Activated CD8-positive, alpha-beta T cell treated with anti-CD3 and anti-CD28 coated beads for 36 hours (primary cell): ENCODE measurements around the gene TSGA10IP. TPM values are rescaled to one million over a fixed set of nuclear protein-coding genes. Genes with fewer than 3 reads are reported as not detected.
A peak's percentile ranks its signal among the peaks of the same experiment; 100 is the strongest.

Source experiments
- ATAC-seq: fragments of 200-7000 bp; cut with Tn5 transposase; one replicate; pipeline ENCODE4 v1.10.0; 2021; ENCODE audit warnings: mild to moderate bottlenecking, moderate library complexity
- CTCF ChIA-PET: fragments of 350-600 bp; sonication (Branson Sonifier 250); formaldehyde crosslinking; loops from one replicate; lab custom pipeline; 2021; ENCODE audit warnings: antibody characterized with exemption; lab: Charles Lee
- POLR2A ChIA-PET: fragments of 350-600 bp; sonication (Branson Sonifier 250); formaldehyde crosslinking; loops from one replicate; lab custom pipeline; 2021; ENCODE audit warnings: antibody characterized with exemption; lab: Charles Lee
- DNase-seq: peaks from one replicate; pipeline ENCODE4 v3.0.0-alpha.2; 2020
- H3K27ac Mint-ChIP-seq: one replicate; pipeline ENCODE4 v1.8.0; 2021; ENCODE audit warnings: mild to moderate bottlenecking, mixed read lengths
- H3K27me3 Mint-ChIP-seq: one replicate; pipeline ENCODE4 v1.8.0; 2021; ENCODE audit warnings: mixed read lengths
- H3K36me3 Mint-ChIP-seq: one replicate; pipeline ENCODE4 v1.8.0; 2021; ENCODE audit warnings: low read depth, mixed read lengths
- H3K4me1 Mint-ChIP-seq: one replicate; pipeline ENCODE4 v1.8.0; 2021; ENCODE audit warnings: low read depth, mixed read lengths
- H3K4me3 Mint-ChIP-seq: one replicate; pipeline ENCODE4 v1.8.0; 2021; ENCODE audit warnings: mild to moderate bottlenecking, moderate library complexity, mixed read lengths
- H3K9me3 Mint-ChIP-seq: one replicate; pipeline ENCODE4 v1.8.0; 2021; ENCODE audit warnings: mixed read lengths
- CTCF ChIP-seq: fragments of 200-600 bp; IDR thresholded peaks from one replicate; pipeline ENCODE4 v1.8.0; 2022; ENCODE audit warnings: antibody characterized with exemption, mild to moderate bottlenecking
- intact Hi-C: fragments of 100-400 bp; cut with micrococcal nuclease; formaldehyde crosslinking; loops from one replicate; pipeline ENCODE4 v1.10.0; 2022
- total RNA-seq, 2 experiments: library from RNA; stranded (reverse); gene quantifications; one replicate each; pipeline ENCODE4 v1.2.3, GENCODE V29; 2021

The TSGA10IP gene
- total RNA-seq, 2 experiments from 2014 or later = not detected

DNA sequence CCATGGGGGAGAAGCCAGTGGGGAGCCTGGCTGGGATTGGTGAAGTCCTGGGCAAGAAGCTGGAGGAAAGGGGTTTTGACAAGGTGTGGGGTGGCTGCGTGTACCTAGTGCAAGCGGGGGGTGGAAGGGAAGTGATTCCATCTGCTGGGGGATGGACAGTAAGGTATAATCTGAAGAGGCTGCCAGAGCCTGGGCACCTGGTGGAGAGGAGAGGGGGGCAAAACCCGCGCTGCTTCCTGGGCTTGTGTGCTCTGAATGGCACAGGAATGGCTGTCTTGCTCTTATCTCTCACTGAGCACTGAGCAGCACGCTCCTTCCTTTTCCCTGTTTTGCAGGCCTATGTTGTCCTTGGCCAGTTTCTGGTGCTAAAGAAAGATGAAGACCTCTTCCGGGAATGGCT, 58.0 kb downstream of the TSGA10IP start:
- DNase-seq (no peak), ATAC-seq (no peak)
- H3K27me3 Mint-ChIP-seq = no peaks in the 10 kb centered on the region
- CTCF ChIA-PET = interaction anchor here (1.3 to 1.9 kb wide), 4 partner anchors 19 to 130 kb away, joined by 4 to 14 read pairs (median 6); partner anchors contain the start of gene CCDC85B
- intact Hi-C loops = no loop called here
- peak overlapping the region; percentile 98 for H3K4me3 Mint-ChIP-seq
- POLR2A ChIA-PET = interaction anchor here (0.7 to 1.4 kb wide), 10 partner anchors 8 to 114 kb away, joined by 3 to 10 read pairs (median 4); partner anchors contain the start of genes CCDC85B, CST6 and SF3B2
- no peak for TF ChIP-seq CTCF
- H3K36me3 Mint-ChIP-seq = peaks cover 54% of the 10 kb centered on the region
- peaks cover 34% of the 10 kb centered on the region for H3K4me1 Mint-ChIP-seq
- peak overlapping the region; percentile 88 for H3K27ac Mint-ChIP-seq
- H3K9me3 Mint-ChIP-seq = no peaks in the 10 kb centered on the region

DNA sequence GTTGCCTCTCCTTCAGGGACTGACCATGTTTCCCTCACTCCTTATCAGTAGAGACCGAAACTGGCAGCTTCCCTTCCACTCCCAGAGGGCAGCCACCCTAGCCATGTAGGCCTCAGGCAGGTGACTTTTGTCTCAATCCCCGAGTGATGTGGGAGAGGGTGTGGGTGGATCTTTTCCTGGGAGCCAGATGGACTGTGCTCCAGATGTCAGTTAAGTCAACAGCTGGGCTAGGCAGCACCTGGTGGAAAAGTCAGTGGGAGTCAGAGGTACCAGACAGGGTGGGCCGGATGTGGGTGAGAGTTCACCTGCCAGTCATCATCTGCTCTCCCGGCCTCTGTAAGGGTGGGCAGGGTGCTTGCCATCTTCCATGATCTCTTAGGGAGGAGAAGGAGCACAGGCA, 58.9 kb downstream of the TSGA10IP start:
- peaks cover 32% of the 10 kb centered on the region for H3K4me1 Mint-ChIP-seq
- H3K9me3 Mint-ChIP-seq = no peaks in the 10 kb centered on the region
- peak overlapping the region; percentile 68 for H3K27ac Mint-ChIP-seq
- DNase-seq (no peak), ATAC-seq (no peak)
- intact Hi-C loops = no loop called here
- no peak for TF ChIP-seq CTCF
- ChIA-PET POLR2A (interaction anchor here (0.9 to 1.6 kb wide), 3 partner anchors 9 to 55 kb away, joined by 3 to 6 read pairs (median 3); no protein-coding TSS in a partner anchor), CTCF (interaction anchor here (1.4 kb wide), 1 partner anchor 18 kb away, joined by 5 read pairs; no protein-coding TSS in a partner anchor)
- peaks cover 45% of the 10 kb centered on the region for H3K36me3 Mint-ChIP-seq
- peak overlapping the region; percentile 98 for H3K4me3 Mint-ChIP-seq
- H3K27me3 Mint-ChIP-seq = no peaks in the 10 kb centered on the region

GRCh38 chr11:66006134-66006890, 61.0 kb downstream of the TSGA10IP start:
- H3K4me1 Mint-ChIP-seq = peaks cover 17% of the 10 kb centered on the region
- no peak overlapping the region for H3K27ac Mint-ChIP-seq
- POLR2A ChIA-PET = no interaction called here
- peaks cover under 1% of the 10 kb centered on the region for H3K27me3 Mint-ChIP-seq
- TF ChIP-seq CTCF = no peak
- DNase-seq (no peak), ATAC-seq (no peak)
- peaks cover 31% of the 10 kb centered on the region for H3K36me3 Mint-ChIP-seq
- CTCF ChIA-PET = interaction anchor here (1.6 kb wide), 1 partner anchor 39 kb away, joined by 6 read pairs; no protein-coding TSS in a partner anchor
- H3K4me3 Mint-ChIP-seq = no peak overlapping the region
- H3K9me3 Mint-ChIP-seq = no peaks in the 10 kb centered on the region
- intact Hi-C loops = no loop called here

DNA sequence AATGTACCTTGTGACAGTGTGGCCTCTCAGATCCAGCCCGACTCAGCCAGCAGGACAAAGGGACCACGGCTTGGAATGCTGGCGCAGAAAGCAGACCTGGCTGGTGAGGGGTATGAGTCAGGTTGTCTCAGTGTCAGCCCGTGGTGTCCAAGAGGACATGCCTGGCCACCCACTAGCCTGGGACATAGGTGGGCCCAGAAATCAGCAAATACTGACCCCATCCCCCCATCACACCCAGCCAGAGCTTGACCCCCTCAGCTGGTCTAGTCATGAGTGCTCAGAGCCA, 61.6 kb downstream of the TSGA10IP start:
- ChIA-PET CTCF (interaction anchor here (1.6 to 4.3 kb wide), 2 partner anchors 16 to 38 kb away, joined by 6 to 30 read pairs; no protein-coding TSS in a partner anchor), POLR2A (interaction anchor here (0.9 kb wide), 1 partner anchor 13 kb away, joined by 3 read pairs; no protein-coding TSS in a partner anchor)
- peaks cover 19% of the 10 kb centered on the region for H3K4me1 Mint-ChIP-seq
- no peak overlapping the region for H3K4me3 Mint-ChIP-seq
- ATAC-seq (no peak), DNase-seq (no peak)
- no peak overlapping the region for H3K27ac Mint-ChIP-seq
- intact Hi-C loops = no loop called here
- peaks cover 30% of the 10 kb centered on the region for H3K36me3 Mint-ChIP-seq
- peaks cover 3% of the 10 kb centered on the region for H3K27me3 Mint-ChIP-seq
- no peaks in the 10 kb centered on the region for H3K9me3 Mint-ChIP-seq
- no peak for TF ChIP-seq CTCF

DNA sequence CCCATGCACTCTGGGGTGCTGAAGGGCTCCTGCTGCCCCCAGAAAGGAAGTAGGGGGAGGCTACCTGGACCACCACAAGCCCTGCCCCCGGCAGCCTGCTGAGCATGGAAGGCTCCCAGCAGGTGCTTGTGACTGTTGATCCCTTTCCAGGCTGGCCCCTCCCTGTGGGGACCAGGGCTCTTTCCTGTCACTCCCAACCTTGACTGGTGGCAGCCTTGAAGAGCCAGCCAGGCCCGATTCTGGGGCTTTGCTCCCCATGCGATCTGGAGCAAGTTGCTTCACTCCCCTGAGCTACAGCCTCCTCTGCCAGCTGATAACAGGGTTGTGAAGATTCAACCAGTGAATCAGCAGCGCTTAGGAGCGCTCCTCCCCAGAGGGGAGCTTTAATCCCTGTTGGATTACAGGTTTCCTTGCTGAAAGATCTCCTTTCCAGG, 61.9 kb downstream of the TSGA10IP start:
- ChIA-PET POLR2A (interaction anchor here (0.9 to 1.0 kb wide), 3 partner anchors 13 to 134 kb away, joined by 3 to 4 read pairs (median 3); no protein-coding TSS in a partner anchor), CTCF (interaction anchor here (1.6 to 4.3 kb wide), 2 partner anchors 15 to 38 kb away, joined by 6 to 30 read pairs; no protein-coding TSS in a partner anchor)
- Mint-ChIP-seq H3K9me3 (no peaks in the 10 kb centered on the region), H3K36me3 (peaks cover 26% of the 10 kb centered on the region), H3K4me1 (peaks cover 19% of the 10 kb centered on the region), H3K27ac (no peak overlapping the region), H3K27me3 (peaks cover 6% of the 10 kb centered on the region), H3K4me3 (no peak overlapping the region)
- DNase-seq = no peak
- intact Hi-C loops = no loop called here
- TF ChIP-seq CTCF = no peak
- ATAC-seq = no peak
